Testis (tissue), 3 donors: ENCODE measurements around the gene CLEC7A. TPM values are rescaled to one million over a fixed set of nuclear protein-coding genes. Genes with fewer than 3 reads are reported as not detected.

ENCODE experiments used
- DNase-seq: peaks from one replicate; pipeline ENCODE4 v3.0.0-alpha.2; 2019
- H3K27ac ChIP-seq, 2 donors: fragments of 200-600 bp; sonication (generic); one replicate each; pipeline ENCODE4 v1.5.1; 2019
- H3K27me3 ChIP-seq: fragments of 200-600 bp; sonication (generic); one replicate; pipeline ENCODE4 v1.5.1; 2019
- H3K36me3 ChIP-seq: fragments of 200-600 bp; sonication (generic); one replicate; pipeline ENCODE4 v1.5.1; 2017; ENCODE audit warnings: low read depth; ENCODE audit errors: missing control alignments
- H3K4me1 ChIP-seq: fragments of 200-600 bp; sonication (generic); one replicate; pipeline ENCODE4 v1.5.1; 2019
- H3K4me3 ChIP-seq, 2 donors: fragments of 200-600 bp; sonication (generic); one replicate each; pipeline ENCODE4 v1.5.1; 2017 to 2019
- H3K9me3 ChIP-seq: fragments of 200-600 bp; sonication (generic); one replicate; pipeline ENCODE4 v1.5.1; 2017
- POLR2A ChIP-seq: fragments of 450-650 bp; IDR thresholded peaks from one replicate; pipeline ENCODE4 v1.6.1; 2017; ENCODE audit warnings: antibody characterized with exemption, mild to moderate bottlenecking, moderate library complexity
- WGBS, 2 donors: methylation state at CpG; one replicate each; pipeline ENCODE4 v1.1.5; 2018; 5-methylcytosine and 5-hydroxymethylcytosine counted together
- intact Hi-C: fragments of 100-400 bp; cut with DNase I; formaldehyde crosslinking; loops from one replicate; pipeline ENCODE4 v1.15.1; 2023; ENCODE audit warnings: low total_unique reads
- polyA plus RNA-seq: library from polyadenylated mRNA; stranded (reverse); fragments of 350-450 nt; fragmentation: Illumina TruSeq; extraction: RNeasy Lipid Tissue Mini Kit (QIAGEN cat#74804); gene quantifications from one replicate; pipeline ENCODE4 v1.2.3, GENCODE V29; 2014; ENCODE audit warnings: low read depth, low replicate concordance; ENCODE audit not compliant: insufficient read depth
- total RNA-seq, 2 donors: library from RNA; depleted of rRNA; stranded (reverse); fragments of >200 nt; gene quantifications; one replicate each; pipeline ENCODE4 v1.2.3, GENCODE V29; 2016
- TF ChIP-seq, protein P1 (sequence below), 3 experiments: fragments of 450-650 bp in 2 of 3; fragments of 200-600 bp in 1 of 3; sonication (generic) in 1 of 3; IDR thresholded peaks; one replicate each; pipeline ENCODE4 v1.5.1; 2016 to 2019; ENCODE audit warnings: antibody characterized with exemption in 3 of 3, mild to moderate bottlenecking in 2 of 3, moderate library complexity in 1 of 3

Gene CLEC7A
- total and polyA plus RNA-seq, 3 donors from 2014 or later, result 1.9 to 4.8 (median 4.4) TPM

DNA sequence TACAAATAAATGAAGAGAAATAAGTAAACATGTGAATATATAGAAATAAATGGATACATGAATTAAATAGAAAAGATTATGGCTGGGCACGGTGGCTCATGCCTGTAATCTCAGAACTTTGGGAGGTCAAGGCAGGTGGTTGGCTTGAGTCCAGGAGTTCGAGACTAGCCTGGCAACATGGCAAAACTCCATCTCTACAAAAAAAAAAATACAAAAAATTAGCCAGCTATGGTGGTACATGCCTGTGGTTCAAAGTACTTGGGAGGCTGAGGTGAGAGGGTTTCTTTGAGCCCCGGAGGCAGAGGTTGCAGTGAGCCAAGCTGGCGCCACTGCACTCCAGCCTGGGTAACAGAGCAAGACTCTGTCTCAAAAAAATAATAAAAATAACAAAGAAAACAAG is 5.1 kb upstream of the CLEC7A start:
- no peak for TF ChIP-seq POLR2A
- TF ChIP-seq, protein P1, sequence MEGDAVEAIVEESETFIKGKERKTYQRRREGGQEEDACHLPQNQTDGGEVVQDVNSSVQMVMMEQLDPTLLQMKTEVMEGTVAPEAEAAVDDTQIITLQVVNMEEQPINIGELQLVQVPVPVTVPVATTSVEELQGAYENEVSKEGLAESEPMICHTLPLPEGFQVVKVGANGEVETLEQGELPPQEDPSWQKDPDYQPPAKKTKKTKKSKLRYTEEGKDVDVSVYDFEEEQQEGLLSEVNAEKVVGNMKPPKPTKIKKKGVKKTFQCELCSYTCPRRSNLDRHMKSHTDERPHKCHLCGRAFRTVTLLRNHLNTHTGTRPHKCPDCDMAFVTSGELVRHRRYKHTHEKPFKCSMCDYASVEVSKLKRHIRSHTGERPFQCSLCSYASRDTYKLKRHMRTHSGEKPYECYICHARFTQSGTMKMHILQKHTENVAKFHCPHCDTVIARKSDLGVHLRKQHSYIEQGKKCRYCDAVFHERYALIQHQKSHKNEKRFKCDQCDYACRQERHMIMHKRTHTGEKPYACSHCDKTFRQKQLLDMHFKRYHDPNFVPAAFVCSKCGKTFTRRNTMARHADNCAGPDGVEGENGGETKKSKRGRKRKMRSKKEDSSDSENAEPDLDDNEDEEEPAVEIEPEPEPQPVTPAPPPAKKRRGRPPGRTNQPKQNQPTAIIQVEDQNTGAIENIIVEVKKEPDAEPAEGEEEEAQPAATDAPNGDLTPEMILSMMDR (IDR thresholded peaks at IDR 0.05), result no peak
- no peaks in the 10 kb centered on the region for H3K27me3 ChIP-seq
- no peak for DNase-seq
- WGBS, 2 donors, result 63 to 65% methylated on average over 4 of the region's 4 CpGs
- no peaks in the 10 kb centered on the region for H3K36me3 ChIP-seq
- no peaks in the 10 kb centered on the region for H3K9me3 ChIP-seq
- H3K4me3 ChIP-seq, result no peak overlapping the region
- H3K4me1 ChIP-seq, result no peaks in the 10 kb centered on the region
- H3K27ac ChIP-seq, result no peak overlapping the region
- intact Hi-C loops, result loop anchor here (10.0 kb wide), 1 partner anchor 100 kb away; the partner anchor contains the start of gene CLEC9A

DNA sequence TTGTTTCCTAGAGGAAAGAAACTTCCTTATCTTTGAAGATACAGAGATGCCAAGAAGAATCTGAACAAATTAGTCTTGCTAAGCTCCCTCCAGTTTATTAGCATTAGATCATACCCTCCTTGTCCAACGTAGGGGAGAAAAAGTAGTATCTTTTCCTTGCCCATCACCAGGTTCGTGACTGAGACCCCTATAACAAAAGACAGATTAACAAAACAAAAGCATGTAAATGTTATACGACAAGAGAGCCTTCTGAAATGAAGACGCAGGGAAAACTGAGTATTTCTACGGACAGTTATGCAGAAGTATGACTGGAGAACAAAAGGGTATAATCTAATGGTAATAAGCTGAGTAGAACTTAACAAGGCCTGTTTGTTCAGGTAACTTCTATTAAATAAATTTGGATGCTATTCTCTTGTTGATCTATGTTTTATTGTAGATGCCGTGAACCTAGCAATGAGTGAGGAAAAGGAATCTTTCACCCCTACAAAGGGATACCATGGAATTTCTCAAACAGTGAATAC is 2.9 kb upstream of the CLEC7A start:
- H3K27ac ChIP-seq, result no peak overlapping the region
- H3K4me1 ChIP-seq, result no peaks in the 10 kb centered on the region
- H3K27me3 ChIP-seq, result no peaks in the 10 kb centered on the region
- WGBS, 2 donors, result 77 to 82% methylated on average over 6 of the region's 6 CpGs
- no peaks in the 10 kb centered on the region for H3K36me3 ChIP-seq
- H3K9me3 ChIP-seq, result no peaks in the 10 kb centered on the region
- H3K4me3 ChIP-seq, result no peak overlapping the region
- TF ChIP-seq, protein P1 (IDR thresholded peaks at IDR 0.05), result no peak
- no peak for TF ChIP-seq POLR2A
- intact Hi-C loops, result loop anchor here (10.0 kb wide), 1 partner anchor 98 kb away; the partner anchor contains the start of gene CLEC9A
- DNase-seq, result no peak

DNA sequence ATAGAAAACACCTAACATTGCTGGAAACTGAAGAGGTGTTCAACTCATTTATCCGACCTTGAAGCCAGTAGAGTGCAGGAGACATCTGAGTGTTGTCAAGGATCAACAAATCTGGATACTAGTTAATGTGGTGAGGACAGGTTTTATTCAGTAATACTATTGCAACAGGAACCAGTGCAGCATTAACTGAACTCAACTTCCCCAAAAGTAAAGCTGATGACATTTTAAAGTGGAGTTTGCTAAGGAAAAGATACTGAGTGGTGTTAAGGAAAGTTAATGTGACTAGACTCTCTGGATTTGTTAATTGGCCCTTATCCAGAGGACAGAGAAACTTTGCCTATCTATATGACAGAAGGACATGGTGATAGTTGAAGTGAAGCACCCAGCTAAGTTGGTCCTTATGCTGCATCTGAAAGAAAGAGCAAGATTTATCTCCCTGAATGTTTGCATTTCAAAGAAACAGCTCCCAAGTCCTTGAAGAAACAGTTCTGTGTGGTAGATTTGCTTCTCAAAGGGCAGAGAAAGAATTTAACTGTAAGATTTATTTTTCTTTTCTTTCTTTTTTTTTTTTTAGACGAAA is 1.2 kb upstream of the CLEC7A start:
- intact Hi-C loops, result loop anchor here (10.0 kb wide), 1 partner anchor 96 kb away; the partner anchor contains the start of gene CLEC9A
- WGBS, 2 donors, result 59 to 60% methylated on average over 2 of the region's 2 CpGs
- DNase-seq, result no peak

DNA sequence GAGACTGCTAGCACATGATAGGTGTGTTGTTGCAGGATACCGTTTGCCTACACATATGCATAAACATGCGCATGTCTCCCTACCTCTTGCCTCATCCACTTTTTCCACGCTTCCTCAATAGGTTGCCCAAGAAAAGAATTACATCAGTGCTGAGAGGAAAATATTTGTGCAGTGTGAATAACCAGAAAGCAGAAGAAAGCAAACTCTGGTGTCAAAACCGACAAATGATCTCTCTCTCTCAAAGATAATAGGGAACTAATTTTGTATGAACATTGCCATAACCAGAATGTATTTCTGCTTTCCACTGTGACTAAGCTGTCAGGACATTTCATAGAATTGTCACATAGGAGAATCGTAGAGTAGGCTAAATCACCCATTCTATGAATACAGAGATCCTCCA is 1.3 kb downstream of the CLEC7A start:
- H3K27ac ChIP-seq, result no peak overlapping the region
- no peaks in the 10 kb centered on the region for H3K27me3 ChIP-seq
- no peak overlapping the region for H3K4me3 ChIP-seq
- intact Hi-C loops, result no loop called here
- H3K4me1 ChIP-seq, result no peaks in the 10 kb centered on the region
- no peak for DNase-seq
- H3K9me3 ChIP-seq, result no peaks in the 10 kb centered on the region
- WGBS, 2 donors, result 77 to 83% methylated on average over 5 of the region's 5 CpGs
- TF ChIP-seq, protein P1 (IDR thresholded peaks at IDR 0.05), result no peak
- TF ChIP-seq POLR2A, result no peak
- no peaks in the 10 kb centered on the region for H3K36me3 ChIP-seq

More for the DNA sequence above, 1.2 kb upstream of the CLEC7A start:
- no peaks in the 10 kb centered on the region for H3K9me3 ChIP-seq
- H3K27me3 ChIP-seq, result no peaks in the 10 kb centered on the region
- no peak overlapping the region for H3K27ac ChIP-seq
- TF ChIP-seq, protein P1 (IDR thresholded peaks at IDR 0.05), result no peak
- TF ChIP-seq POLR2A, result no peak
- H3K4me3 ChIP-seq, result no peak overlapping the region
- no peaks in the 10 kb centered on the region for H3K36me3 ChIP-seq
- no peaks in the 10 kb centered on the region for H3K4me1 ChIP-seq

DNA sequence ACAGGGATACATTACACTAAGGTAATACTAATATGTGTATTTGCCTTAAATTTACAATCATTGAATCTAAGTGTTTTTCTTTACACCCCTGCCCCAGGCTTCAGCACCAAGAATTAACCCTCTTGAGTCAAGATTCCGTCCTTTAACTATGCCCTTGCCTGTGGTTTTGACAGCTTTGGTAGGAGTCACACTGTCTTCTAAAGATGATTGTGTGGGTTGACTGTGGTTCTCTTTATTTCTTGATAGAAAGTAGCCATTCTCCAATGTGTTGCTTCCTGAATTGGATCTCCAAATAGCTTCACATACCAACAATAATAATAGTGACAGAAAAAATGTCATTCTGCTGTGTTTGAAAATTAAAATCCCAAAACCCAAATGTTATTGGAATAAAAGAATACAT is 3.6 kb downstream of the CLEC7A start:
- H3K27me3 ChIP-seq, result no peaks in the 10 kb centered on the region
- no peaks in the 10 kb centered on the region for H3K9me3 ChIP-seq
- TF ChIP-seq, protein P1 (IDR thresholded peaks at IDR 0.05), result no peak
- no peak for TF ChIP-seq POLR2A
- no peaks in the 10 kb centered on the region for H3K4me1 ChIP-seq
- H3K36me3 ChIP-seq, result no peaks in the 10 kb centered on the region
- no peak overlapping the region for H3K4me3 ChIP-seq
- H3K27ac ChIP-seq, result no peak overlapping the region
- no peak for DNase-seq
- intact Hi-C loops, result no loop called here
- 83 to 84% methylated on average over 1 of the region's 1 CpG for WGBS, 2 donors
